ENCODE results near the gene HSF5.

DNA sequence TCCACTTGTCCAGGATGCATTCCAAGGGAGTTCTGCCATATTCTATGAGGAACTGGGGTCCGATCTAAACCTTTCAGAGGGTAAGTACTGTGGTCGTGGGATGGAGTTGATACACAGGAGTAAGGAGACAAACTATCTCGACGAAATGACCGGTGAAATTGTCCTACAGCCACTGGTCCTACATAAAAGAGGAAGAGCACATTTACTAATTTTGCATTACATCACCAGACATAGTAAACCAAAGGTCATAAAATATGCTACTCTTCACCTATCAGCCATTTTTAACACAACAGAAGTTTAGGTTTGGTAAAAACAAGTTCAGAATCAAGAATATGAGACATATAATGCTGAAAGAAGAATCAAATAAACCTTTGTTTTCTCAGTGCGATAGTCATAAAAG, 8.1 kb downstream of the HSF5 start:
- no peak for TF ChIP-seq CTCF (IDR thresholded peaks at IDR 0.05; ENCODE audit: low read length)
- TF ChIP-seq EZH2phosphoT487 (IDR thresholded peaks at IDR 0.05; ENCODE audit: low read length), result no peak
- TF ChIP-seq EZH2 (optimal IDR thresholded peaks at IDR 0.05; ENCODE audit: low read depth, low read length), result no peak

Data from MM.1S (cell line).